Kidney epithelial cell (primary cell): ENCODE results near the gene RALGAPB. TPM values are rescaled to one million over a fixed set of nuclear protein-coding genes. Genes with fewer than 3 reads are reported as not detected.

Experiments
- DNase-seq: peaks from one replicate; pipeline ENCODE4 v3.0.0-alpha.2; 2010; ENCODE audit warnings: low read depth
- H3K27me3 ChIP-seq: 2 replicates; pipeline ENCODE4 v1.6.0; 2011; ENCODE audit warnings: low read length; ENCODE audit not compliant: control insufficient read depth, insufficient read depth
- H3K36me3 ChIP-seq: 2 replicates; pipeline ENCODE4 v1.5.1; 2011; ENCODE audit warnings: low read length; ENCODE audit not compliant: control insufficient read depth, insufficient read depth
- H3K4me3 ChIP-seq: 2 replicates; pipeline ENCODE4 v1.5.1; 2011; ENCODE audit warnings: low read depth, mild to moderate bottlenecking, control low read depth, low read length
- total RNA-seq: library from RNA; depleted of rRNA; stranded (reverse); fragments of >200 nt; gene quantifications from 2 replicates; pipeline ENCODE4 v1.2.3, GENCODE V29; 2015
- TF ChIP-seq, protein P1 (sequence below): IDR thresholded peaks from 2 replicates; pipeline ENCODE4 v1.5.1; 2011; ENCODE audit warnings: mild to moderate bottlenecking, moderate library complexity, low read length, control low read depth, inconsistent platforms; ENCODE audit not compliant: insufficient read depth, poor library complexity, severe bottlenecking

Gene RALGAPB
- total RNA-seq, 1 donor from 2014 or later = 35.1 TPM

DNA sequence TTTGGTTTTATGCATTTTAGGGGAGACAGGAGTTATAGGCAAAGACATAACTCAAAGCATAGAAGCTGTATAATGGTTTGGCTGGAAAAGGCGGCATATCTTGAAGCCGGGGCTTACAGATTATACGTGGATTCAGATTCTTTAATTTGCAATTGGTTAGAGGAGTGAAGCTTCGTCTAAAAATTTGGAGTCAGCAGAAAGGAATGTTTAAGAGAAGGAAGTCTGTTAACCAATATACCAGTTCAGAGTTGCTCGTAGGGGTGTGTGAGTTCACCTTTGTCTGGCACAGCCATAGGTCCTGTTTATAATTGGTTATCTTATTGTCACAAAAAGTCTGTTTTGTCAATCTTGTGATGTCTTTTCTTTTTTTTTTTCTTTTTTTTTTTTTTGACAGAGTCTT is 137.9 kb downstream of the RALGAPB start:
- DNase-seq = peak; percentile 42
- Histone ChIP-seq H3K27me3 (no peaks in the 10 kb centered on the region), H3K36me3 (no peaks in the 10 kb centered on the region), H3K4me3 (no peak overlapping the region)
- TF ChIP-seq, protein P1, sequence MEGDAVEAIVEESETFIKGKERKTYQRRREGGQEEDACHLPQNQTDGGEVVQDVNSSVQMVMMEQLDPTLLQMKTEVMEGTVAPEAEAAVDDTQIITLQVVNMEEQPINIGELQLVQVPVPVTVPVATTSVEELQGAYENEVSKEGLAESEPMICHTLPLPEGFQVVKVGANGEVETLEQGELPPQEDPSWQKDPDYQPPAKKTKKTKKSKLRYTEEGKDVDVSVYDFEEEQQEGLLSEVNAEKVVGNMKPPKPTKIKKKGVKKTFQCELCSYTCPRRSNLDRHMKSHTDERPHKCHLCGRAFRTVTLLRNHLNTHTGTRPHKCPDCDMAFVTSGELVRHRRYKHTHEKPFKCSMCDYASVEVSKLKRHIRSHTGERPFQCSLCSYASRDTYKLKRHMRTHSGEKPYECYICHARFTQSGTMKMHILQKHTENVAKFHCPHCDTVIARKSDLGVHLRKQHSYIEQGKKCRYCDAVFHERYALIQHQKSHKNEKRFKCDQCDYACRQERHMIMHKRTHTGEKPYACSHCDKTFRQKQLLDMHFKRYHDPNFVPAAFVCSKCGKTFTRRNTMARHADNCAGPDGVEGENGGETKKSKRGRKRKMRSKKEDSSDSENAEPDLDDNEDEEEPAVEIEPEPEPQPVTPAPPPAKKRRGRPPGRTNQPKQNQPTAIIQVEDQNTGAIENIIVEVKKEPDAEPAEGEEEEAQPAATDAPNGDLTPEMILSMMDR = no peak

DNA sequence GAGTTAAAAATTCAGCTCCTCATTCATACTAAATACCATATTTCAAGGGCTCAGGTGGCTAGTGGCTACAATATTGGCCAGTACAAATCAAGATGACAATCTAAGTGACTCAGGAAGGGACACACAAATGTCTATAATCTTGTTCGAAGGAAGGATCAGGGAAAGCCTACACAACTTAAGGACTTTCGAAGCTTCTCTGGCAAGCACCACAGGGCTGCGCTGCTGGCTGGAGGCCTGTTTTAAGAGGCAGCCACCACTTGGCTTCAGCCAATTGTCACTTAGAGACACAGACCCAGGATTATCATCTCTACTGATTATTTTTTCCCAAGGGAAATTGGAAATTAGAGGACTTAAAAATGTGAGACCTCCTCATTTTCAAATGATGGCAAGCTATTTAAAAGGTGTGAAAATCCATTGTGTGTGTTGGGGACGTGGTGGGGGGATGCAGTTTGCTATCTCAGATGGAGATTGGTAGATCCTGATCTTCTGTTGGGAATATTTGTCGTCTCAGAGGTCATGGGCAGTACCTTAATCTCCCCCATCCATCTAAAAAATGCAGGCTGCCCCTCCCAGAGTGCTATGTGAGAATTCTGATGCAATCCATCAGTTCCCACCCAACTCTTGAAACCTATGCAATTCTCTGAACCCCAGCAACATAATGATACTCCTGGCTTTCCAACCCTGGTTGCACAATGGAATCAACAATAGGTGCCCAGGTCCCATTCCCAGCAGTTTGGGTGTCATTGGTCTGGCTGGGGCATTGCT is 140.3 kb downstream of the RALGAPB start:
- Histone ChIP-seq H3K36me3 (no peaks in the 10 kb centered on the region), H3K4me3 (no peak overlapping the region), H3K27me3 (no peaks in the 10 kb centered on the region)
- TF ChIP-seq, protein P1 = no peak
- no peak for DNase-seq

DNA sequence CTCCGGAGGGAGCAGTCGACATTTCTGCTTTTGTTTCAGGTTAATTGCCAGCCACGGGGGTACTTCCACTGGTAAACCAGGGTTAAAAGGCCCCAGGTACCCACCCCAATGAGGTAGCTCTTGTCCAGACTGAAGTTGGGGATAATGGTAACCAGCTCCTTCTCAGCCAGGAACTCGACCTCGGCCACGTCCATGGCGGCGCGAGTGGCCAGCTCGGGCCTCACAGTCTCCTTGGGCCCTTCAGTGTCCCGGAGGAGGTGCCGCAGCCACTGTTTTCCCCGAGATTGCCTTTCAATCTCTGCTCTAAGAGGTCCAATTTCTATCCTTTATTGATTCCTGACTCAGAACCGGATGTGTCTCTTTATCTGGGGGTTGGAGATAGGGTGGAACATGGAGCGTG is 142.6 kb downstream of the RALGAPB start:
- TF ChIP-seq, protein P1 = no peak
- DNase-seq = no peak
- no peaks in the 10 kb centered on the region for H3K27me3 ChIP-seq
- no peak overlapping the region for H3K4me3 ChIP-seq
- H3K36me3 ChIP-seq = no peaks in the 10 kb centered on the region

DNA sequence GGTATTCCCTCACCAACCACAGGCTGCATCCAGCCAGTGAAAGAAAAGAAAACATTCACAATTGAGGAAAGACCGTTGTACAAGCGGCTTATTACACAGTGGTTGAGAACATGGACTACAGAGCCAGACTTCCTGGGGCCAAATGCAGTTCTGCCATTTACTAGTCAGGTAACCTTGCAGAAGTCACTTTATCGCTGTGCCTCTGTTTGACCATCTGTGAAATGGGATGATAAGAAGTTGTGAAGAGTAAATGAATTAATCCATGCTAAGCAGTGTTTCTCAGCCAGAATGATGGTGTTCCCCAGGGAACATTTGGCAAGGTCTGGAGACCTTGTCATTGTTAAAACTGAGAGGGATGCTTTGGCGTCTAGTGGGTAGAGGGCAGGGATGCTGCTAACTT is 143.8 kb downstream of the RALGAPB start:
- no peaks in the 10 kb centered on the region for H3K27me3 ChIP-seq
- DNase-seq = no peak
- H3K4me3 ChIP-seq = no peak overlapping the region
- TF ChIP-seq, protein P1 = no peak
- H3K36me3 ChIP-seq = no peaks in the 10 kb centered on the region

DNA sequence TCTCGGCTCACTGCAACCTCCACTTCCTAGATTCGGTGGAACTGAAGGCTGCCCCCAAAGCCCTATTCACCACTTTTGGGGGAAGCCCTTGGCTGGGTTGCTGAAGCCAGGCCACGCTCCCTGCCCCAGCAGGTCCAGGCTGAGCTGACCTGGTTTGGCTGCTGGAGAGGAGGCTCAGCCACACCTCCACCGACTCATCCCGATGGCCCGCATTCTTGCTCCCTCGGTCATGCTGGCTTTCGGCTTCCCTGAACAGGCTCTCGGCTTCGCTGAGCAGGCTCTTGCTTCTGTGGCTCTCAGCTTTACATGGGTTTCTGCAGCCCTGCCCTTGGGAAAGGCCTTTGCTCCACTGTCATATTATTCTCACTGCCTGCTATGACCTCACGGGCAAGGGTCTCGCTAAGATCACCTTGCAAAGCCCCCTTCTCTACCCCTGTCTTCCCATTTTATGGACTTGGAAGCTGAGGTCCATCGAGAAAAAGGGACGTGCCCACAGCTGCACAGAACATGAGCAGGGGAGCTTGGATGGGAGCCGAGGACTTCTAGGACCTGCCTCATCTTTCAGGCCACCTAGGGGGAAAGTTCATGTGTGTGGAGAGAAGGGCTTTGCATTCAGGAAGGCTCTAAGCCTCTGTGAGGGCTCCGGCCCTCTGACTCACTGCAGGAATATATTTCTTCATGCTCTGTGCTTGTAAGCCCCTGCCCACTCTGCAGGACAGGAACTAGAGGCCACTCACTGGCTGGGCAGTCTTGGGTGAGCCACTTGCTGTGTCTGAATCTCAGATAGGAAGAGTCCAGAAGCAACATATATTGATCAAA is 144.6 kb downstream of the RALGAPB start:
- peak; percentile 75 for DNase-seq
- no peaks in the 10 kb centered on the region for H3K36me3 ChIP-seq
- TF ChIP-seq, protein P1 = no peak

More for the DNA sequence above, 144.6 kb downstream of the RALGAPB start:
- H3K4me3 ChIP-seq = no peak overlapping the region
- no peaks in the 10 kb centered on the region for H3K27me3 ChIP-seq
